ENCODE results near the gene NEK3. TPM values are rescaled to one million over a fixed set of nuclear protein-coding genes. Genes with fewer than 3 reads are reported as not detected.

NEK3 gene
- total and polyA plus RNA-seq, 4 donors: 6.0 to 30.9 (median 19.9) TPM

DNA sequence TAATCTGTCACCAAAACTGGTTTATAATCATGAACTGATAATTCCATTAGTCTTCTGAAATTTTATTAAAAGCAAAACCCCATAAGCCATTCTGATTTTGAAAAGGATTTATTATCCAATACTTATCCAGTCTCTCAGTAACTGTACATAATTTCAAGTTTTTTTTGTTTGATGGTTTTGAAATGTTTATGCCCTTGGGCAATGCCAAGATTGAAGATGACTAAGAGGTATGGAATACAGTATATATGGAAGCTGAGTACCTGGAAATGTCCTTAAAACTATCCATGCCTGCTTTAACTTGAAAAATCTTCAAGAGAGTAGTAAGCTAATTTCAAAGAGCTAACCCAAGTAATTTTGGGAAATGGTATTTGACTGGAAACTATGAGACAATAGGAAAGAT lies 28.8 kb downstream of the NEK3 start:
- TF ChIP-seq, protein P1, sequence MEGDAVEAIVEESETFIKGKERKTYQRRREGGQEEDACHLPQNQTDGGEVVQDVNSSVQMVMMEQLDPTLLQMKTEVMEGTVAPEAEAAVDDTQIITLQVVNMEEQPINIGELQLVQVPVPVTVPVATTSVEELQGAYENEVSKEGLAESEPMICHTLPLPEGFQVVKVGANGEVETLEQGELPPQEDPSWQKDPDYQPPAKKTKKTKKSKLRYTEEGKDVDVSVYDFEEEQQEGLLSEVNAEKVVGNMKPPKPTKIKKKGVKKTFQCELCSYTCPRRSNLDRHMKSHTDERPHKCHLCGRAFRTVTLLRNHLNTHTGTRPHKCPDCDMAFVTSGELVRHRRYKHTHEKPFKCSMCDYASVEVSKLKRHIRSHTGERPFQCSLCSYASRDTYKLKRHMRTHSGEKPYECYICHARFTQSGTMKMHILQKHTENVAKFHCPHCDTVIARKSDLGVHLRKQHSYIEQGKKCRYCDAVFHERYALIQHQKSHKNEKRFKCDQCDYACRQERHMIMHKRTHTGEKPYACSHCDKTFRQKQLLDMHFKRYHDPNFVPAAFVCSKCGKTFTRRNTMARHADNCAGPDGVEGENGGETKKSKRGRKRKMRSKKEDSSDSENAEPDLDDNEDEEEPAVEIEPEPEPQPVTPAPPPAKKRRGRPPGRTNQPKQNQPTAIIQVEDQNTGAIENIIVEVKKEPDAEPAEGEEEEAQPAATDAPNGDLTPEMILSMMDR (IDR thresholded peaks at IDR 0.05; ENCODE audit: control extremely low read depth, extremely low read depth): no peak
- Histone ChIP-seq H3K27ac (ENCODE audit: low read depth in 1 of 2, low read length in 1 of 2) (no peak overlapping the region), H3K4me1 (ENCODE audit: control insufficient read depth in 5 of 5, insufficient read depth in 5 of 5, low read length in 5 of 5) (peaks cover 0 to 19% (median 4%) of the 10 kb centered on the region in 5 donors), H3K4me3 (no peak overlapping the region), H3K27me3 (ENCODE audit: control insufficient read depth in 3 of 3, insufficient read depth in 3 of 3, low read length in 2 of 3) (no peaks in the 10 kb centered on the region), H3K9ac (ENCODE audit: insufficient read depth in 1 of 2, low read length in 2 of 2) (no peak overlapping the region), H3K36me3 (ENCODE audit: control insufficient read depth in 4 of 4, insufficient read depth in 4 of 4, low read length in 4 of 4) (peaks cover 4 to 32% (median 16%) of the 10 kb centered on the region in 4 donors), H3K9me3 (ENCODE audit: control insufficient read depth in 4 of 4, insufficient read depth in 3 of 4, low read length in 3 of 4) (no peaks in the 10 kb centered on the region)
- DNase-seq (no peak), ATAC-seq (ENCODE audit: insufficient read depth, low FRiP score) (no peak)

DNA sequence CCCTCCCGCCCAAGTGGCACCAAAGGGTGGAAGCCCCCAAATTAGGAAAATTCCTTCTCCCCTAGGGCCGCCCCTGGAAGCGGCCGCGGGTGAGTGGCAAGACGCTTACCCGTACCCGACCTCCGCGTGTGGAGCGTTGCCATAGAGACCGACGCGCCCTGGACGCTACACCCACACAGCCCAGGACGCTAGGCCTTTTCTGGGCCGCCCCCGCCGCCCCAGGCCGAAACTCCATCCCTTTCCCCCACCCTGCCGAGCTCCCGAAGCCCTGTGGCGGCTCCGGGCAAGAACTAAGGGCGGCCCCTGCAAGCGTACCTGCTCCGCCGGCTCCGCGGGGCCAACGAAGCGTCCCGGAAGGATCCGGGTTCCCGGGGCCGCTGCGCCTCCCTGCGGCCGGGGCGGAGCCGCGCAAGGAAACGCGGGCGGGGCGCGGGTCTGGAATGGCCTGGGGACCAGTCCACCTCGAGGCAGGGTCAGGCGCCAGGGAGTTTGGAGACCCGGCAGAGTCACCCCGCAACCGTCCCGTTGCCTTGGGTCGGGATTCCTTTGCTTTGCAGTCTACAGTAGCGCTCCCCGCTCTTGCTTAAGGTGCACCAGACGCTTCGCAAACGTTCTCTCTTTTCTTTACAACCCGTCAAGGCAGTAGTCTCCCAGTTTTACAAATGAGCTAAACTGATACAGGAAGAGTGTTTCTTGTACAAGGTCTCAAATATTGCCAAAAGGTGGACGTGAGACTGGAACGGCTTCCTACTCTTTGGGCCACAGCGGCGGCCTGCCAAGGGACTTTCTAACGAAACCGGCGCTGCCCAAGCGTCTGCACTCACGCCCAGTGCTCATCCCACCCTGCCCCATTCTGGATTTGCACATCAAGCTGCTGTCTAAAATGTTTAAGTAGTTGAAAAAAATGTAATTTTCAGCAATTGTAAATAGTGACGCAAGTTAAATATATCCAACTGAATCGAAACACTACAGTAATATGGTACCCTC lies 30.4 kb downstream of the NEK3 start, which contains the start of gene NEK5:
NEK5 (minus strand) TSS at position 360 of the 987 bp plus-strand sequence. CDS start 1,591 bp downstream, outside the sequence.
- Histone ChIP-seq H3K36me3 (ENCODE audit: control insufficient read depth in 4 of 4, insufficient read depth in 4 of 4, low read length in 4 of 4) (peaks cover 4 to 26% (median 14%) of the 10 kb centered on the region in 4 donors), H3K9ac (ENCODE audit: insufficient read depth in 1 of 2, low read length in 2 of 2) (peak within 1 kb of the TSS in 1 of 2 donors; percentile 42), H3K27ac (ENCODE audit: low read depth in 1 of 2, low read length in 1 of 2) (no peak within 1 kb of the TSS), H3K4me1 (ENCODE audit: control insufficient read depth in 5 of 5, insufficient read depth in 5 of 5, low read length in 5 of 5) (peaks cover 0 to 19% (median 4%) of the 10 kb centered on the region in 5 donors), H3K27me3 (ENCODE audit: control insufficient read depth in 3 of 3, insufficient read depth in 3 of 3, low read length in 2 of 3) (no peaks in the 10 kb centered on the region), H3K4me3 (peak within 1 kb of the TSS; percentile 52), H3K9me3 (ENCODE audit: control insufficient read depth in 4 of 4, insufficient read depth in 3 of 4, low read length in 3 of 4) (no peaks in the 10 kb centered on the region)
- WGBS, 2 donors: 12% methylated on average over 67 to 71 of the region's 71 CpGs
- TF ChIP-seq, protein P1 (IDR thresholded peaks at IDR 0.05; ENCODE audit: control extremely low read depth, extremely low read depth): peak; percentile 25
- peak; percentile 86 for ATAC-seq (ENCODE audit: insufficient read depth, low FRiP score)
- DNase-seq: peak; percentile 65 to 69 (median 65)

DNA sequence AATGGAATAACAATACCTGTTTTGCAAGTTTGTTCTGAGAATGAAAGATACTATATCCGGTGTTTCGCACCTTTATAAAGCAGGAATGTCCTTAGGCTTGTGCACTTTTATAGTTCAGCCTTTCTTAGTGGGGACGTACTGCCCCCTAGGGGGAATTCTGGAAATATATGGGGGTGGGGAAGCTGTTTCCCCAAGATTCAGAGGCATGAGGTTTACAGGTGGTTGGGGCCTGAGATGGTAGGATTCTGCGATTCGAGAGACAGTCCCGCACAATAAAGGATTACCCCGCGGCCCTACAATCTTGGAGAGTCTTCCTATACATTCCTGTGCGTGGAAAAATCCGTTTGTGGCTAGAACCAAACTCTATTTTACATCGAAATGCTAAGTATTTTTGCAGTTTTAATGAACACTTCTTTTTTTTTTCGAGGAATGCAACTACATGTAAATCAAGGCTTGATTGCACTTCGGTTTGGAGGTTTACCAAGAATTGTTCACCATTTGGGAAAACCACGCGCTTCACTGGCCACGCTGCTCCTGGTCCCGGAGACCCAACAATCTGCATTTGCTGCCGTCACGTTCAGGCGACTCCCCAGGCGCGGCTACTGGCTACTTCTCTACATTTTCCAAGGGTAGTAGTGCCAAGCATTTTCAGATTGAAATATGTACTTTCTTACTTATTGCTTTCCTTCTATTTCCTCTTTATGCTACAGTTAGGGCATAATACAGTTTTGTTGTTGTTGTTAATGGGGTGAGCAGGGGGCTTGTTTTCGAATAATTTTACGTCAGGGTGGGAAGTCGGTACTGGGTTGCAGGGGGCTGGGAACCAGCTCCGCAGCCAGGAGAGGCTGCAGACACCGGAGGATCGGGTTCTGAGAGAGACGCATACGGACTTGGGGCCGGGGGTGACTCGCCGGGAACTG lies 31.4 kb downstream of the NEK3 start:
- Histone ChIP-seq H3K27ac (ENCODE audit: low read depth in 1 of 2, low read length in 1 of 2) (no peak overlapping the region), H3K4me3 (peak overlapping the region; percentile 52), H3K36me3 (ENCODE audit: control insufficient read depth in 4 of 4, insufficient read depth in 4 of 4, low read length in 4 of 4) (peaks cover 4 to 20% (median 10%) of the 10 kb centered on the region in 4 donors), H3K27me3 (ENCODE audit: control insufficient read depth in 3 of 3, insufficient read depth in 3 of 3, low read length in 2 of 3) (no peaks in the 10 kb centered on the region), H3K9ac (ENCODE audit: insufficient read depth in 1 of 2, low read length in 2 of 2) (no peak overlapping the region), H3K9me3 (ENCODE audit: control insufficient read depth in 4 of 4, insufficient read depth in 3 of 4, low read length in 3 of 4) (no peaks in the 10 kb centered on the region), H3K4me1 (ENCODE audit: control insufficient read depth in 5 of 5, insufficient read depth in 5 of 5, low read length in 5 of 5) (peaks cover 0 to 19% (median 4%) of the 10 kb centered on the region in 5 donors)
- TF ChIP-seq, protein P1 (IDR thresholded peaks at IDR 0.05; ENCODE audit: control extremely low read depth, extremely low read depth): peak; percentile 85
- DNase-seq: peak; percentile 64 to 84 (median 81)
- ATAC-seq (ENCODE audit: insufficient read depth, low FRiP score): peak; percentile 70
- 1 to 2% methylated on average over 33 of the region's 33 CpGs for WGBS, 2 donors

All from lung (tissue), 12 donors.